Keratinocyte (primary cell): Measurements from ENCODE around the gene TPPP3. TPM values are rescaled to one million over a fixed set of nuclear protein-coding genes. Genes with fewer than 3 reads are reported as not detected.

ENCODE experiments used
- DNase-seq: peaks from one replicate; pipeline ENCODE4 v3.0.0-alpha.2; 2011; ENCODE audit warnings: low read depth, missing footprints, low spot score
- FAIRE-seq: peaks from 2 replicates; lab custom pipeline; 2011; peaks lifted over from hg19 to GRCh38; lab: Jason Lieb, UNC
- H2AFZ ChIP-seq: 2 replicates; pipeline ENCODE4 v1.6.0; 2012; ENCODE audit warnings: low read length, control low read depth, inconsistent platforms; ENCODE audit not compliant: control insufficient read depth
- H3K27ac ChIP-seq: 2 replicates; pipeline ENCODE4 v1.5.1; 2011; ENCODE audit warnings: low read length; ENCODE audit not compliant: control insufficient read depth, insufficient read depth
- H3K27me3 ChIP-seq: 3 replicates; pipeline ENCODE4 v1.6.0; 2011; ENCODE audit warnings: low read length; ENCODE audit not compliant: control insufficient read depth, insufficient read depth; ENCODE audit errors: extremely low read depth
- H3K36me3 ChIP-seq, 2 experiments: 2 replicates in 1 of 2; 3 replicates in 1 of 2; pipeline ENCODE4 v1.5.1; 2011; ENCODE audit warnings: low read length in 2 of 2, mild to moderate bottlenecking in 1 of 2; ENCODE audit not compliant: control insufficient read depth in 2 of 2, insufficient read depth in 2 of 2; ENCODE audit errors: extremely low read depth in 1 of 2
- H3K4me1 ChIP-seq: 3 replicates; pipeline ENCODE4 v1.5.1; 2011; ENCODE audit warnings: low read length; ENCODE audit not compliant: control insufficient read depth, insufficient read depth; ENCODE audit errors: extremely low read depth
- H3K4me2 ChIP-seq: 3 replicates; pipeline ENCODE4 v1.6.0; 2011; ENCODE audit warnings: low read depth, low read length; ENCODE audit not compliant: control insufficient read depth, insufficient read depth; ENCODE audit errors: extremely low read depth
- H3K4me3 ChIP-seq, 3 experiments: fragments of 200-600 bp in 1 of 3; sonication (generic) in 1 of 3; 2 replicates in 2 of 3; 3 replicates in 1 of 3; pipeline ENCODE4 v1.5.1; 2011 to 2016; ENCODE audit warnings: low read length in 3 of 3, mild to moderate bottlenecking in 3 of 3, control low read depth in 2 of 3, inconsistent platforms in 1 of 3, low read depth in 1 of 3, mixed read lengths in 1 of 3, mixed run types in 1 of 3, moderate library complexity in 1 of 3; ENCODE audit not compliant: control insufficient read depth in 2 of 3, insufficient read depth in 2 of 3; ENCODE audit errors: extremely low read depth in 1 of 3
- H3K79me2 ChIP-seq: 2 replicates; pipeline ENCODE4 v1.6.0; 2012; ENCODE audit warnings: low read length; ENCODE audit not compliant: control insufficient read depth, insufficient read depth
- H3K9ac ChIP-seq: 3 replicates; pipeline ENCODE4 v1.6.0; 2011; ENCODE audit warnings: low read length; ENCODE audit not compliant: control insufficient read depth, insufficient read depth; ENCODE audit errors: extremely low read depth
- H3K9me1 ChIP-seq: 3 replicates; pipeline ENCODE4 v1.6.0; 2011; ENCODE audit warnings: low read length; ENCODE audit not compliant: control insufficient read depth, insufficient read depth; ENCODE audit errors: extremely low read depth
- H3K9me3 ChIP-seq: 2 replicates; pipeline ENCODE4 v1.5.1; 2012; ENCODE audit warnings: low read depth, low read length; ENCODE audit not compliant: control insufficient read depth
- H4K20me1 ChIP-seq: 3 replicates; pipeline ENCODE4 v1.6.0; 2011; ENCODE audit warnings: low read length; ENCODE audit not compliant: control insufficient read depth, insufficient read depth; ENCODE audit errors: extremely low read depth
- EZH2 ChIP-seq: IDR thresholded peaks from one replicate; pipeline ENCODE4 v1.6.1; 2012; ENCODE audit warnings: inconsistent platforms, mild to moderate bottlenecking, low read length, moderate library complexity
- dilution Hi-C: fragments of 300-500 bp; cut with MboI; formaldehyde crosslinking; loops from one replicate; pipeline ENCODE4 v1.7.0; 2020; ENCODE audit warnings: low sequenced_read_pairs; ENCODE audit not compliant: extremely low pct_ligation_motif_present
- polyA plus RNA-seq, 5 experiments: library from polyadenylated mRNA; depleted of rRNA in 3 of 5; stranded (reverse) in 3 of 5; stranded (forward) in 1 of 5; unstranded in 1 of 5; fragments of >200 nt; gene quantifications; 1 replicate in 1 of 5; 2 replicates in 3 of 5; 3 replicates in 1 of 5; pipeline versions ENCODE4 v1.2.1 to v1.2.3, GENCODE V29; 2011 to 2012; ENCODE audit warnings: missing spikeins in 2 of 5, low read depth in 1 of 5, low replicate concordance in 1 of 5
- TF ChIP-seq, protein P1 (sequence below), 3 experiments: IDR thresholded peaks in 1 of 3; conservative IDR thresholded peaks in 1 of 3; optimal IDR thresholded peaks in 1 of 3; 2 replicates in 2 of 3; 3 replicates in 1 of 3; pipeline versions ENCODE3 to v1.5.1; 2011; ENCODE audit warnings: low read length in 3 of 3, mild to moderate bottlenecking in 3 of 3, moderate library complexity in 2 of 3, control low read depth in 1 of 3, inconsistent platforms in 1 of 3; ENCODE audit not compliant: insufficient read depth in 2 of 3; ENCODE audit errors: extremely low read depth in 1 of 3

Gene TPPP3
- polyA plus RNA-seq, 1 donor (not counting 4 experiments of a cell fraction or from before 2014, with no cell fraction given), result 0.96 TPM

DNA sequence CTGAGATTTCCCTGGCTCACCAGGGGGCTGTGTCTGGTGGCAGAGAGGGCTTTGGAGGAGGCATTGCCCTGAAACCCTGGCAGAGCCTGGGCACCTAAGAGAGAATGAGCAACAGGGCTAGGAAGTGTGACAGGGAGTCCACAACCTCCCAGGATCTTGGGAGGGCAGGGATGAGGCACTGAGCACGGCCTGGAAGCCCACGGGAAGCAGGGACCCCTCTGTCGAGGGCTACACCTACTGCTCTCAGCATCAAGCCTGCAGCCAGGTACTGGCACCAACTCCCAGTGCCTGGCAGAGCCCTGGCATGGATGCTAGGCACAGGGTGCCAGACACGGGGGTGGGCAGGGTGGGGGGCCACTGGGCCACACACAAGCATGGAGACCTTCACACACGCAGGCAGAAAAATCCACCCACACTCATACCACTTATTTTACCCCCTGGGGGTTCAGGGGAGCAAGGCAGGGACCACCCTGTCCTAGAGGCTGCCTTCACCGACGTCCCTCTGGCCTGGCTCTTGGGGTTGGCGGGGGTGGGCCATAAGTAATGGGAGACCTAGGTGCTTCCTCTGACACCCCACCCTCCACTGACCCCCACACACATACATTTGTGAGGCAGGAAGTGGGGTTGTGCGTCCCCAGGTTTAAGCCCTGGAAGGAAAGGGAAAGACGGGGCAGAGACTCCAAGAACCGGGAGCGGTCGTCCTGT lies 36.7 kb upstream of the TPPP3 start:
- no peaks in the 10 kb centered on the region for H3K9me3 ChIP-seq
- peaks cover 12% of the 10 kb centered on the region for H3K4me1 ChIP-seq
- peaks cover 7% of the 10 kb centered on the region for H4K20me1 ChIP-seq
- peak overlapping the region; percentile 71 for H2AFZ ChIP-seq
- DNase-seq, result no peak
- H3K4me3 ChIP-seq, result peak overlapping the region; percentile 27 to 57 (median 55)
- H3K79me2 ChIP-seq, result no peaks in the 10 kb centered on the region
- TF ChIP-seq EZH2, result peak; percentile 77
- TF ChIP-seq, protein P1, sequence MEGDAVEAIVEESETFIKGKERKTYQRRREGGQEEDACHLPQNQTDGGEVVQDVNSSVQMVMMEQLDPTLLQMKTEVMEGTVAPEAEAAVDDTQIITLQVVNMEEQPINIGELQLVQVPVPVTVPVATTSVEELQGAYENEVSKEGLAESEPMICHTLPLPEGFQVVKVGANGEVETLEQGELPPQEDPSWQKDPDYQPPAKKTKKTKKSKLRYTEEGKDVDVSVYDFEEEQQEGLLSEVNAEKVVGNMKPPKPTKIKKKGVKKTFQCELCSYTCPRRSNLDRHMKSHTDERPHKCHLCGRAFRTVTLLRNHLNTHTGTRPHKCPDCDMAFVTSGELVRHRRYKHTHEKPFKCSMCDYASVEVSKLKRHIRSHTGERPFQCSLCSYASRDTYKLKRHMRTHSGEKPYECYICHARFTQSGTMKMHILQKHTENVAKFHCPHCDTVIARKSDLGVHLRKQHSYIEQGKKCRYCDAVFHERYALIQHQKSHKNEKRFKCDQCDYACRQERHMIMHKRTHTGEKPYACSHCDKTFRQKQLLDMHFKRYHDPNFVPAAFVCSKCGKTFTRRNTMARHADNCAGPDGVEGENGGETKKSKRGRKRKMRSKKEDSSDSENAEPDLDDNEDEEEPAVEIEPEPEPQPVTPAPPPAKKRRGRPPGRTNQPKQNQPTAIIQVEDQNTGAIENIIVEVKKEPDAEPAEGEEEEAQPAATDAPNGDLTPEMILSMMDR (optimal IDR thresholded peaks at IDR 0.05 in 1 of 3, IDR thresholded peaks at IDR 0.05 in 1 of 3, conservative IDR thresholded peaks at IDR 0.05 in 1 of 3; ENCODE audit: extremely low read depth in 1 of 3, insufficient read depth in 2 of 3, low read length in 3 of 3), result no peak
- no peak overlapping the region for H3K27ac ChIP-seq
- peaks cover 25% of the 10 kb centered on the region for H3K27me3 ChIP-seq
- peak overlapping the region; percentile 78 for H3K4me2 ChIP-seq
- dilution Hi-C loops, result no loop called here
- no peaks in the 10 kb centered on the region for H3K9me1 ChIP-seq
- H3K9ac ChIP-seq, result peak overlapping the region; percentile 37
- FAIRE-seq, result no peak
- no peaks in the 10 kb centered on the region for H3K36me3 ChIP-seq

DNA sequence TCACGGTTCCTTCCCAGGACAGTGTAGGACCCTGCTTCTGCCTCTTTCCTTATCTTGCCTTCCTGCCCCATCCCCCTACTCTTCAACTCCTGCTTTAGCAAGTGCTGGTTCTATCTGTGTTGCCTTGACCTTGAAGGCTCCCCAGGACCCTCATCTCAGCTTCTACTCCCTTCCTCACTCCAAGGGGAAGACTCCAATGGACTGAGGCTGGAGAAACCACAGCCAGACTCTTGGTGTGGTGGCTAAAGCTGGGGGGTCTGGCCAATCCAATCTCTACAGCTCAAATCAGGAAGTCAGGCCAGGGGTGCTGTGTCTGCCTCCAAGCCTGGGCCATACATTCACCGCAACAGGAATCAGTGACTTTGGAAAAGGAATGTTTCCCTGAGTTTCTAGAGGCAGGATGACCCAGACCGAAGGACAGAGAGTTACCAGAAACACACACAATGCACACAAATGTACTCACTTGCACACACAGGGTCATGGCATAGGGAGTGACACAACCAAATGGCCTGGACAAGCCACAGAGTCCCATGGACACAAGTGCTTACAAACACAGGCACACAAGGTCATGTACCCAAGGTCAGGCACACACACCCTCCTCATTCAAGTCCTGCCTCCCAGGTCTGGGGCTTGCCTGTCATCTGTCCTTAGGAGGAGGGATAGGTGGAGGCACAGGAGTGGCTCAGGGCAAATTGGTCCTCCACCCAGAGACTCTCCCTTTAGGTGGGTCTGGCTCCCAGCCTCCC lies 35.9 kb upstream of the TPPP3 start:
- Histone ChIP-seq H2AFZ (no peak overlapping the region), H4K20me1 (peaks cover 7% of the 10 kb centered on the region), H3K4me2 (no peak overlapping the region), H3K27ac (no peak overlapping the region), H3K36me3 (no peaks in the 10 kb centered on the region), H3K9ac (no peak overlapping the region), H3K4me3 (no peak overlapping the region), H3K79me2 (no peaks in the 10 kb centered on the region), H3K9me1 (no peaks in the 10 kb centered on the region), H3K4me1 (peaks cover 12% of the 10 kb centered on the region), H3K27me3 (peaks cover 32% of the 10 kb centered on the region), H3K9me3 (no peaks in the 10 kb centered on the region)
- FAIRE-seq (no peak), DNase-seq (no peak)
- dilution Hi-C loops, result no loop called here
- no peak for TF ChIP-seq EZH2
- TF ChIP-seq, protein P1 (optimal IDR thresholded peaks at IDR 0.05 in 1 of 3, IDR thresholded peaks at IDR 0.05 in 1 of 3, conservative IDR thresholded peaks at IDR 0.05 in 1 of 3; ENCODE audit: extremely low read depth in 1 of 3, insufficient read depth in 2 of 3, low read length in 3 of 3), result no peak
